CD14-positive monocyte (primary cell): ENCODE data around the gene MAU2. TPM values are rescaled to one million over a fixed set of nuclear protein-coding genes. Genes with fewer than 3 reads are reported as not detected.

Experiments used
- DNase-seq, 3 donors: peaks; one replicate each; pipeline ENCODE4 v3.0.0-alpha.2; 2011 to 2022
- H2AFZ ChIP-seq: 2 replicates; pipeline ENCODE4 v1.6.0; 2012; ENCODE audit warnings: mild to moderate bottlenecking, low read depth, low read length, inconsistent platforms; ENCODE audit not compliant: insufficient read depth, poor library complexity, severe bottlenecking
- H3K27ac ChIP-seq, 2 donors: 1 replicate in 1 of 2; 2 replicates in 1 of 2; pipeline ENCODE4 v1.5.1; 2012 to 2013; ENCODE audit warnings: low read length in 2 of 2, control low read depth in 1 of 2, inconsistent platforms in 1 of 2, low read depth in 1 of 2, mild to moderate bottlenecking in 1 of 2
- H3K27me3 ChIP-seq, 2 donors: one replicate each; pipeline versions ENCODE4 v1.6.0 to v1.6.1; 2011 to 2013; ENCODE audit warnings: low read length in 2 of 2; ENCODE audit not compliant: control insufficient read depth in 2 of 2, insufficient read depth in 2 of 2
- H3K36me3 ChIP-seq, 2 donors: replicated peaks in 1 of 2; 1 replicate in 1 of 2; 2 replicates in 1 of 2; pipeline versions ENCODE4 v1.5.1 to v1.6.1; 2012 to 2013; ENCODE audit warnings: low read length in 2 of 2, control low read depth in 1 of 2, inconsistent platforms in 1 of 2, mild to moderate bottlenecking in 1 of 2; ENCODE audit not compliant: insufficient read depth in 2 of 2, control insufficient read depth in 1 of 2
- H3K4me1 ChIP-seq, 2 donors: 1 replicate in 1 of 2; 2 replicates in 1 of 2; pipeline versions ENCODE4 v1.5.1 to v1.6.1; 2012 to 2013; ENCODE audit warnings: low read length in 2 of 2, control low read depth in 1 of 2, inconsistent platforms in 1 of 2, mild to moderate bottlenecking in 1 of 2, moderate library complexity in 1 of 2; ENCODE audit not compliant: insufficient read depth in 2 of 2, control insufficient read depth in 1 of 2
- H3K4me2 ChIP-seq: replicated peaks from 2 replicates; pipeline ENCODE3; 2012; ENCODE audit warnings: low read length, moderate library complexity, mild to moderate bottlenecking; ENCODE audit not compliant: poor library complexity, severe bottlenecking; ENCODE audit errors: extremely low read depth
- H3K4me3 ChIP-seq, 3 experiments: fragments of 200-600 bp in 1 of 3; sonication (generic) in 1 of 3; replicated peaks in 1 of 3; 1 replicate in 2 of 3; 2 replicates in 1 of 3; pipeline ENCODE4 v1.5.1; 2011 to 2013; ENCODE audit warnings: low read length in 3 of 3, mild to moderate bottlenecking in 3 of 3, control low read depth in 2 of 3, low read depth in 2 of 3, inconsistent platforms in 1 of 3, moderate library complexity in 1 of 3
- H3K79me2 ChIP-seq: 2 replicates; pipeline ENCODE4 v1.6.0; 2012; ENCODE audit warnings: mild to moderate bottlenecking, control low read depth, inconsistent platforms, low read length, moderate library complexity; ENCODE audit not compliant: insufficient read depth
- H3K9ac ChIP-seq: 2 replicates; pipeline ENCODE4 v1.6.0; 2017; ENCODE audit warnings: low read length, mild to moderate bottlenecking; ENCODE audit not compliant: insufficient read depth, poor library complexity, severe bottlenecking
- H3K9me3 ChIP-seq, 2 donors: replicated peaks in 1 of 2; 1 replicate in 1 of 2; 2 replicates in 1 of 2; pipeline versions ENCODE4 v1.5.1 to v1.6.1; 2012 to 2013; ENCODE audit warnings: low read length in 2 of 2, control low read depth in 1 of 2; ENCODE audit not compliant: control insufficient read depth in 1 of 2, insufficient read depth in 1 of 2
- H4K20me1 ChIP-seq: 2 replicates; pipeline ENCODE4 v1.6.0; 2012; ENCODE audit warnings: mild to moderate bottlenecking, low read length, control low read depth, moderate library complexity; ENCODE audit not compliant: insufficient read depth
- H3K27ac Mint-ChIP-seq, 7 donors: one replicate each; pipeline ENCODE4 v1.8.0; 2020; ENCODE audit warnings: mild to moderate bottlenecking in 7 of 7, mixed read lengths in 7 of 7, moderate library complexity in 6 of 7, inconsistent platforms in 2 of 7
- H3K27me3 Mint-ChIP-seq, 3 donors: one replicate each; pipeline ENCODE4 v1.8.0; 2021 to 2022; ENCODE audit warnings: low read depth in 3 of 3, mild to moderate bottlenecking in 3 of 3, mixed read lengths in 3 of 3, moderate library complexity in 3 of 3, inconsistent platforms in 1 of 3
- H3K36me3 Mint-ChIP-seq, 2 donors: one replicate each; pipeline ENCODE4 v1.8.0; 2020; ENCODE audit warnings: mixed read lengths in 2 of 2, inconsistent platforms in 1 of 2, mild to moderate bottlenecking in 1 of 2
- H3K4me1 Mint-ChIP-seq: one replicate; pipeline ENCODE4 v1.8.0; 2020; ENCODE audit warnings: mild to moderate bottlenecking, mixed read lengths
- H3K4me3 Mint-ChIP-seq, 2 donors: one replicate each; pipeline ENCODE4 v1.8.0; 2020; ENCODE audit warnings: mild to moderate bottlenecking in 2 of 2, mixed read lengths in 2 of 2, moderate library complexity in 1 of 2
- H3K9me3 Mint-ChIP-seq, 7 donors: one replicate each; pipeline ENCODE4 v1.8.0; 2020 to 2022; ENCODE audit warnings: mixed read lengths in 7 of 7, mild to moderate bottlenecking in 6 of 7, moderate library complexity in 6 of 7, inconsistent platforms in 2 of 7
- WGBS: methylation state at CpG from one replicate; pipeline ENCODE4 v1.1.5; 2013; ENCODE audit warnings: missing lambda C conversion rate; ENCODE audit not compliant: insufficient coverage; 5-methylcytosine and 5-hydroxymethylcytosine counted together
- intact Hi-C, 2 donors: fragments of 100-400 bp; cut with micrococcal nuclease; formaldehyde crosslinking; loops; one replicate each; pipeline versions ENCODE4 v1.15.0 to v1.15.1; 2023
- polyA plus RNA-seq, 3 donors: library from polyadenylated mRNA; depleted of rRNA in 1 of 3; unstranded in 2 of 3; stranded (reverse) in 1 of 3; fragments of 300-500 nt in 2 of 3; fragments of >200 nt in 1 of 3; fragmentation: Illumina TruSeq in 2 of 3; gene quantifications; 1 replicate in 2 of 3; 2 replicates in 1 of 3; pipeline ENCODE4 v1.2.3, GENCODE V29; 2012 to 2021
- TF ChIP-seq, protein P1 (sequence below): fragments of 200-600 bp; IDR thresholded peaks from one replicate; pipeline ENCODE4 v1.8.0; 2022; ENCODE audit warnings: antibody characterized with exemption, mild to moderate bottlenecking

The MAU2 gene
- polyA plus RNA-seq, 3 donors, result 7.4 to 68.4 (median 14.5) TPM

DNA sequence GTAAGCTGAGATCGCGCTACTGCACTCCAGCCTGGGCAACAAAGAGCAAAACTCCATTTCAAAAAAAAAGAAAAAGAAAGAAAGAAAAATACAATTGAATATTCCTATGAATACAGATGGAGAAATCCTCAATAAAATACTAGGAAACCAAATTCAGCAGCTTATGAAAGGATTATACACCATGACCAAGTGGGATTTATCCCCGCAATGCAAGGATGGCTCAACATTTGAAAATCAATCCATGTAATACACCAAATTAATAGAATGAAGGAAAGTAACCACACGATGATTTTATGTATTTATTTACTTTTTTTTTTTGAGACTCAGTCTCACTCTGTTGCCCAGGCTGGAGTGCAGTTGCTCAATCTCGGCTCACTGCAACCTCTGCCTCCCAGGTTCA is 28.0 kb upstream of the MAU2 start:
- H3K27me3 ChIP-seq, result no peaks in the 10 kb centered on the region
- H3K36me3 ChIP-seq, result peaks cover 65 to 97% of the 10 kb centered on the region in 2 donors
- peaks cover 0 to 8% of the 10 kb centered on the region in 2 donors for H3K9me3 ChIP-seq
- H4K20me1 ChIP-seq, result no peaks in the 10 kb centered on the region
- Mint-ChIP-seq H3K27me3 (peaks cover 0 to 2% (median 0%) of the 10 kb centered on the region in 3 donors), H3K36me3 (peaks cover 73 to 94% of the 10 kb centered on the region in 2 donors), H3K9me3 (peaks cover 2 to 15% (median 10%) of the 10 kb centered on the region in 7 donors), H3K4me3 (no peak overlapping the region), H3K27ac (no peak overlapping the region), H3K4me1 (no peaks in the 10 kb centered on the region)
- no peaks in the 10 kb centered on the region for H3K79me2 ChIP-seq
- no peak for DNase-seq
- H3K4me1 ChIP-seq, result no peaks in the 10 kb centered on the region
- TF ChIP-seq, protein P1, sequence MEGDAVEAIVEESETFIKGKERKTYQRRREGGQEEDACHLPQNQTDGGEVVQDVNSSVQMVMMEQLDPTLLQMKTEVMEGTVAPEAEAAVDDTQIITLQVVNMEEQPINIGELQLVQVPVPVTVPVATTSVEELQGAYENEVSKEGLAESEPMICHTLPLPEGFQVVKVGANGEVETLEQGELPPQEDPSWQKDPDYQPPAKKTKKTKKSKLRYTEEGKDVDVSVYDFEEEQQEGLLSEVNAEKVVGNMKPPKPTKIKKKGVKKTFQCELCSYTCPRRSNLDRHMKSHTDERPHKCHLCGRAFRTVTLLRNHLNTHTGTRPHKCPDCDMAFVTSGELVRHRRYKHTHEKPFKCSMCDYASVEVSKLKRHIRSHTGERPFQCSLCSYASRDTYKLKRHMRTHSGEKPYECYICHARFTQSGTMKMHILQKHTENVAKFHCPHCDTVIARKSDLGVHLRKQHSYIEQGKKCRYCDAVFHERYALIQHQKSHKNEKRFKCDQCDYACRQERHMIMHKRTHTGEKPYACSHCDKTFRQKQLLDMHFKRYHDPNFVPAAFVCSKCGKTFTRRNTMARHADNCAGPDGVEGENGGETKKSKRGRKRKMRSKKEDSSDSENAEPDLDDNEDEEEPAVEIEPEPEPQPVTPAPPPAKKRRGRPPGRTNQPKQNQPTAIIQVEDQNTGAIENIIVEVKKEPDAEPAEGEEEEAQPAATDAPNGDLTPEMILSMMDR, result no peak
- H3K9ac ChIP-seq, result no peak overlapping the region
- H3K4me3 ChIP-seq, result no peak overlapping the region
- no peak overlapping the region for H3K4me2 ChIP-seq
- intact Hi-C loops, result no loop called here
- 100% methylated on average over 1 of the region's 5 CpGs for WGBS
- no peak overlapping the region for H2AFZ ChIP-seq
- no peak overlapping the region for H3K27ac ChIP-seq

DNA sequence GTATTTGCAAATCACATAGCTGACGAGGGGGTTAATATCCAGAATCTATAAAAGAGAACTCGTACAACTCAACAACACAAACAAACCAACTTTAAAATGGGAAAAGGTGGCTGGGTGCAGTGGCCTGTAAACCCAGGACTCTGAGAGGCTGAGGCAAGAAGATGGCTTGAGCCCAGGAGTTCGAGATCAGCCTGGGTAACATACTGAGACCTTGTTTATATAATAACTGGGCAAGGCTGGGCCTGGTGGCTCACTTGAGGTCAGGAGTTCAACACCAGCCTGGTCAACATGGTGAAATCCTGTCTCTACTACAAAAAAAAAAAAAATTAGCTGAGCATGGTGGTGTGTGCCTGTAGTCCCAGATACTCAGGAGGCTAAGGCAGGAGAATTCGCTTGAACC is 25.7 kb upstream of the MAU2 start:
- no peak overlapping the region for H3K4me2 ChIP-seq
- H2AFZ ChIP-seq, result no peak overlapping the region
- Mint-ChIP-seq H3K36me3 (peaks cover 70 to 94% of the 10 kb centered on the region in 2 donors), H3K4me3 (no peak overlapping the region), H3K27ac (peak overlapping the region in 1 of 7 donors; percentile 48), H3K9me3 (peaks cover 2 to 15% (median 10%) of the 10 kb centered on the region in 7 donors), H3K27me3 (peaks cover 0 to 2% (median 0%) of the 10 kb centered on the region in 3 donors), H3K4me1 (no peaks in the 10 kb centered on the region)
- intact Hi-C loops, result no loop called here
- no peaks in the 10 kb centered on the region for H3K27me3 ChIP-seq
- no peaks in the 10 kb centered on the region for H4K20me1 ChIP-seq
- no peak for DNase-seq
- peaks cover 0 to 8% of the 10 kb centered on the region in 2 donors for H3K9me3 ChIP-seq
- WGBS, result 100% methylated on average over 1 of the region's 4 CpGs
- peaks cover 53 to 86% of the 10 kb centered on the region in 2 donors for H3K36me3 ChIP-seq
- no peak overlapping the region for H3K27ac ChIP-seq
- no peak overlapping the region for H3K9ac ChIP-seq
- H3K79me2 ChIP-seq, result no peaks in the 10 kb centered on the region
- TF ChIP-seq, protein P1, result no peak
- no peaks in the 10 kb centered on the region for H3K4me1 ChIP-seq
- H3K4me3 ChIP-seq, result no peak overlapping the region
